BE2C (cell line): ENCODE data around the gene SPECC1L.

ENCODE experiments used
- DNase-seq: peaks from one replicate; pipeline ENCODE4 v3.0.0-alpha.2; 2020
- H3K27me3 ChIP-seq: fragments of 250-450 bp; sonication (Bioruptor Pico); 2 replicates; pipeline ENCODE4 v1.5.1; 2020; ENCODE audit warnings: mild to moderate bottlenecking
- H3K36me3 ChIP-seq: fragments of 250-450 bp; sonication (Bioruptor Pico); 2 replicates; pipeline ENCODE4 v1.5.1; 2020; ENCODE audit warnings: mild to moderate bottlenecking
- H3K4me1 ChIP-seq: fragments of 250-450 bp; sonication (Bioruptor Pico); 2 replicates; pipeline ENCODE4 v1.5.1; 2020
- H3K4me3 ChIP-seq: 2 replicates; pipeline ENCODE4 v1.5.1; 2011; ENCODE audit warnings: low read depth, low read length
- H3K9me3 ChIP-seq: fragments of 250-450 bp; sonication (Bioruptor Pico); 2 replicates; pipeline ENCODE4 v1.5.1; 2020
- CTCF ChIP-seq: IDR thresholded peaks from 2 replicates; pipeline ENCODE4 v1.5.1; 2012; ENCODE audit warnings: mild to moderate bottlenecking, low read depth, low read length

The SPECC1L gene

GRCh38 chr22:24379536-24379935, 108.9 kb downstream of the SPECC1L start:
- no peak for DNase-seq
- Histone ChIP-seq H3K36me3 (peaks cover 37% of the 10 kb centered on the region), H3K4me1 (peaks cover 22% of the 10 kb centered on the region)

GRCh38 chr22:24380220-24380904, 109.7 kb downstream of the SPECC1L start:
- Histone ChIP-seq H3K9me3 (no peaks in the 10 kb centered on the region; the same call in 1 of the 2 replicates), H3K4me3 (no peak overlapping the region), H3K27me3 (no peaks in the 10 kb centered on the region), H3K36me3 (peaks cover 30% of the 10 kb centered on the region), H3K4me1 (peaks cover 22% of the 10 kb centered on the region)
- no peak for TF ChIP-seq CTCF
- DNase-seq = peak; percentile 13

More at GRCh38 chr22:24379536-24379935, 108.9 kb downstream of the SPECC1L start:
- Histone ChIP-seq H3K9me3 (no peaks in the 10 kb centered on the region; the same call in 1 of the 2 replicates), H3K4me3 (no peak overlapping the region), H3K27me3 (no peaks in the 10 kb centered on the region)
- no peak for TF ChIP-seq CTCF

- H3K4me1 ChIP-seq = peaks cover 22% of the 10 kb centered on the region
- TF ChIP-seq CTCF = no peak
- no peaks in the 10 kb centered on the region for H3K27me3 ChIP-seq
- no peak for DNase-seq
- no peaks in the 10 kb centered on the region; the same call in 1 of the 2 replicates for H3K9me3 ChIP-seq
- H3K36me3 ChIP-seq = peaks cover 25% of the 10 kb centered on the region
- H3K4me3 ChIP-seq = no peak overlapping the region
These were observed 110.2 kb downstream of the SPECC1L start for GRCh38 chr22:24380905-24381230.

- no peak for DNase-seq
- H3K27me3 ChIP-seq = no peaks in the 10 kb centered on the region
- peaks cover 22% of the 10 kb centered on the region for H3K4me1 ChIP-seq
- no peak overlapping the region for H3K4me3 ChIP-seq
- H3K9me3 ChIP-seq = no peaks in the 10 kb centered on the region
- no peak for TF ChIP-seq CTCF
- H3K36me3 ChIP-seq = peaks cover 6% of the 10 kb centered on the region
These were observed 112.4 kb downstream of the SPECC1L start for GRCh38 chr22:24383061-24383460.

- Histone ChIP-seq H3K9me3 (no peaks in the 10 kb centered on the region), H3K27me3 (no peaks in the 10 kb centered on the region), H3K36me3 (peaks cover 6% of the 10 kb centered on the region), H3K4me1 (peaks cover 22% of the 10 kb centered on the region), H3K4me3 (no peak overlapping the region)
- DNase-seq = no peak
- TF ChIP-seq CTCF = no peak
These were observed 113.5 kb downstream of the SPECC1L start for GRCh38 chr22:24384131-24384530.

GRCh38 chr22:24386937-24387471, 116.4 kb downstream of the SPECC1L start:
- H3K36me3 ChIP-seq = peaks cover 6% of the 10 kb centered on the region
- H3K4me3 ChIP-seq = no peak overlapping the region
- peaks cover 19% of the 10 kb centered on the region for H3K4me1 ChIP-seq
- TF ChIP-seq CTCF = no peak
- H3K27me3 ChIP-seq = no peaks in the 10 kb centered on the region
- H3K9me3 ChIP-seq = no peaks in the 10 kb centered on the region
- no peak for DNase-seq
